HG03565 (cell line): ENCODE results near the gene MRPL36.
A peak's percentile ranks its signal among the peaks of the same experiment; 100 is the strongest.
"Not testable (repeated sequence)": the region's sequence is repeated elsewhere in the genome, so short reads cannot be mapped to it uniquely, and the experiment has no call there.

Source experiments
- ATAC-seq: cut with Tn5 transposase; IDR thresholded peaks from one replicate; pipeline ENCODE4 v1.9.1; 2021; ENCODE audit warnings: mild to moderate bottlenecking, moderate library complexity; ENCODE audit not compliant: unreplicated experiment

The MRPL36 gene

DNA sequence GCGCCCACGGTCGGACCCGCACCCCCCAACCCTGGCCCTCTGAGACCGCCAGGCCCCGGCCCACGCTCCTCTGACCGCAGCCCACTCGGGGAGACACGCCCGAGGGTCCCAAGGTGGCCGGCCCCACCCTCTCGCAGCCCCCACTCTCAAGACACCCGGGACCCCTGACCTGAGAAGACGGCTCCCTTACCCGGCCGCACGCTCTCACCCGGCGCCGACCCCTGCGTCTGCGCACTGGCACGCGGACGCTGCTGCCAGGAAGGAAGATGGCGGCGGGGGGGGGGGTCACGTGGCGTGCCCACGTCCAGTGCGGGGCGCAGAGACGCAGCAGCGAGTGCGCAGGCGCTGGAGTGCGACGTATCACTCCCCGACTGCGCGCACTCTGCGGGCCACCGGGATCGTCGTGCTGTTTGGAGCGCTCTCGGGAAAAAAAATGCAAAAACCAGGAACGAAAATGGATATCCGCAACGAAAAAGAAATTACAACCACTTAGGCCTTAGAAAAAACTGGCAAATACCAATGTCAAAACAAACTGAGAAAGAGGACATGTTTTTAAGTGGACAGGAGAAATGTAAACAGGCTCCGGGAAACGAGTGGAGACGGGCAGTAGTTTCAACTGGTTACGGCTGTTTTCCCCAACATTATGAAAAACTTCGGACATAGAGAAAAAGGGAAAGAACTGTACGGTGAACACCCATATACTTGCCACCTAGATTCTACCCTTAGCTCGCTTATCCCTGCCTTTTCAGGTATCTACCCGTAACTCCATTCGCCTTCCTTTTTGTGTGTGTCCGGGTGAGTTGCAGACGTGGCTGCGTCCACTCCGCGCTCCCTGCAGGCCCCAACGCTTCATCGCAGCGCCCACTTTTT, at the start of gene MRPL36:
TSS of gene MRPL36 (minus strand) at position 236 of the 870 bp plus-strand sequence. CDS start 902 bp downstream, outside the sequence.
- ATAC-seq = peak; percentile 45

DNA sequence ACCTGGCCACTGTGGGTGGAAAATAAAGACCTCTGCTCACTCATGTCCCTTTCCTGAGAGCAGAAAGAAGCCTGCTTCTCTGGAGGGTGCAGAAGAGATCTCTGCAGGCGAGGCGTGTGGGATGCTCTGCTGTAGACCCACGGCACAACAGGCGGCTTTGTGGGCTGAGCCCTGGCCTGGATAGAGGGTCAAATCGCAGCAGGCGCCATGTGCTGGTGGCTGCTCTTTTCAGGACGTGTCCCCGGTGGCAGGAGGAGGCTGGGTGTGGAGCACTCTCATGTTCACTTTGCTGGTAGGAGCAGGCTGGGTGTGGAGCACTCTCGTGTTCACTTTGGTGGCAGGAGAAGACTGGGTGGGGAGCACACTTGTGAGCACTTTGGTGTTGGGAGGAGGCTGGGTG, 48.0 kb upstream of the MRPL36 start:
- no peak for ATAC-seq

- ATAC-seq = no peak
These were observed 47.4 kb upstream of the MRPL36 start for GRCh38 chr5:1847056-1847455.

DNA sequence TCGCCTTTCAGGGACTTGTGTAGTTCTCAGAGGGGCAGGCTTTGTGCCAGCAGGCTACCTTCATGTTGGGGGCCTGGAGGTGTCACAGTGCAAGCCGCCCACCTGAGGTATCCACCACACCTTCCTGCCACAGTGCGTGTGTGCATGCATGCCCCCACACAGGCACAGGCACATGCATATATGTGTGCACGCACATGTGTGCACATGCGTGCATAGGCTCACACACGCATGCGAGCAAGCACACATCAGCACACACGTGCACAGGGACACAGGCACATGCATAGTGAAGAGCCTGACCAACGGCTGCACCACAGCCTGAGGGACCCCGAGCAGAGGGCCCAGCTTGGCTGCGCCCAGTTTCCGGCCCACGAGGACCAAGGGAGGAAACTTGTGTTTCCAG, 46.9 kb upstream of the MRPL36 start:
- no peak for ATAC-seq

DNA sequence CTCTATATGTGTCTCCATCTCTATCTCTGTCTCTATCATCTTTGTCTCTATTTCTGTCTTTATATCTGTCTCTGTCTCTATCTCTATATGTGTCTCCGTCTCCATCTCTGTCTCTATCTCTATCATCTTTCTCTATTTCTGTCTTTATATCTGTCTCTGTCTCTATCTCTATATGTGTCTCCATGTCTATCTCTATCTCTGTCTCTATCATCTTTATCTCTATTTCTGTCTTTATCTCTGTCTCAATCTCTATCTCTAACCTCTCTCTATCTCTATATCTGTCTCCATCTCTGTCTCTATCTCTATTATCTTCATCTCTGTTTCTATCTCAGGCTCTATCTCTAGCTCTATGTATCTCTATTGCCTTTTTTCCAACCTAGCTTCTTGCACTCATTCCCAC, 46.1 kb upstream of the MRPL36 start:
- no peak for ATAC-seq

GRCh38 chr5:1844708-1845436, 45.2 kb upstream of the MRPL36 start:
- ATAC-seq = no peak

- ATAC-seq = not testable (repeated sequence)
These were observed 44.1 kb upstream of the MRPL36 start for GRCh38 chr5:1843761-1844160.

DNA sequence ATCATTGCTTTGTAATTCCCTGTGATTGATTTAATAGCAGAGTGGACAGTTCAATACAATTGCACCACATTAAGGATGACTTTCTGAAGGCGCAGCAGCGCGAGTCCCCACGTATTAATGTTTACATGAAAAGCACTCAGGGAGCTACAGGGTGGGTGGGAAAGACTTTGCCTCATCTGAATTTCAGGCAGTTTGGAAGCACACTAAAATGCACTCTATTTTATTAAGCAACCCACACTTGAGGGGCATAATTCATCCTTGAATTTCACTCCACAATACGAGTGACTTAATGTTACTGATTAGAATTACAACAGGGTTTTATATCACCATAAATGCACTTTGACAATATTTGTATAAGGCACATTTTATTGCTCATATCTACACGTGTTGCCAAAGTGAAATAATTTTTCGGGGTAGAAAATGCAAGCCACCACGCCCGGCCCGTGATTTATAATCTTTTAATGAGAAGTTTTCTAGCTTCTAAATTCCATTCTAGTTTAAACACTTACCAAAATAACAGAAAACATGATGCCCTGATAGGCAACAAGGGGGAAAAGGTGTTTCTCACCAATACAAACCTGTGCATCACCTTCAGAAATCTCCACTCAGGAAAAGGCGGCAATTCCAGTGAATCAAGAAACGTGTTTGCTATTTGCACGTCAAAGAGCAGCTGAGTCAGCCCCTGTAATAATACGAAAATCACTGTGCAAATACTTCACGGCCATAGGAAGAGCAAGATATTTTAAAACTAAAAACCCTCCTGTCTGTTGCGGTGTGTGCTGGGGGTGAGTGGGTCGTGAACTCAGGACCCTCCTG, 42.6 kb upstream of the MRPL36 start:
- ATAC-seq = no peak

DNA sequence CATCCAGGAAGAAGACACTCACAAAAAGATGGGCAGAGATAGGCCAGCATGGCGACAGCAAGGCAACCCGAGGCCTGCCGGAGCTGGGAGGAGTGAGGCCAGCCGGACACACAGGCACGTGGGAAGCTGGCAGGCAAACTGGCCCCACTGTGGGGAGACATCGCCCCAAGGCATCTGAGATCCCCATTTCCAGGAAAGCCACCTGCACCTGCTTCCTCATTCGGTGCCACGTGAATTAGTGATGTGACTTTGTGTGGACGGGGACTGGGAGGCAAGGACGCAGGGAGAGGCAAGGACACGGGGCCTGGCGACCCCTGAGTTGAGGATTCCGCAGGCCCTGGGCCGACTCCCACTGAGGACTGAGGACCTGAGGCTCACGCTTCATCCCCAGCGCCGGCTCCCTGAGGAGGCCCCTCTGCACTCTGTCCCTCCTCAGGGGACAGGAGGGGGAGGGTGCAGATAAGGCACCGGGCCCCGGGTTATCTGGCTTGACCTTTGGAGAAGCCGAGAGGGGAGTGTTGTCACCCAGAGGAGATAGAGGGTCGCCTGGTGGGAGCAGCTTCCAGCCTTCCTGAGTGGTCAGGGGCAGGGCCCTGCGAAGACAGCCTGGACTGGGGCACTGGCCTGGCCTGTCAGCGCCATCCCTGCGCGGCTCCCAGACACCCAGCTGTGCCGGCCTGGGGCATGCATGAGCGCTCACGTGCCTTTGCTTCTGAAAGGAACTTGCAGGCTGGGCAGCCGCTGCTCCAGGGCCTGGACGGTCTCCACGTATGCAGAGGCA, 41.3 kb upstream of the MRPL36 start:
- no peak for ATAC-seq

- ATAC-seq = no peak
These were observed 40.5 kb upstream of the MRPL36 start for GRCh38 chr5:1840071-1840547.

DNA sequence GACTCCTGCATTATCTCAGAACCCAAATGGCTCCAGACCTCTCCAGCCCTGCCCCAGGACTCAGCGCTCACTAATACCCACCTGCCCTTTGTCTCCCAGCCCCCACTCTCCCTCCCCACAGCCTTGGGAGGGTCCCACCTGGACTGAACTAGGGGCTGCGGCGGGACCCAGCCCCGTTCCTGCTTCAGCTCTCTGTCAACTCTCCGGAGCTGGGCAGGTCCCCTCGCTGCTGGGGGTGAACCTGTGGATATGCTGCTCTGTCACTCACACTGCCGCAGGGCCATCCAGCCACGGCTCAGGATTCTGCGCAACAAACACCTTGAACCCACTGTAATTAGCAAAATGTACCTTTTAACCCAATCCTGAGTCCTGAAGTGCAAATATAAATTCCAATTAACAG, 38.4 kb upstream of the MRPL36 start:
- ATAC-seq = no peak

DNA sequence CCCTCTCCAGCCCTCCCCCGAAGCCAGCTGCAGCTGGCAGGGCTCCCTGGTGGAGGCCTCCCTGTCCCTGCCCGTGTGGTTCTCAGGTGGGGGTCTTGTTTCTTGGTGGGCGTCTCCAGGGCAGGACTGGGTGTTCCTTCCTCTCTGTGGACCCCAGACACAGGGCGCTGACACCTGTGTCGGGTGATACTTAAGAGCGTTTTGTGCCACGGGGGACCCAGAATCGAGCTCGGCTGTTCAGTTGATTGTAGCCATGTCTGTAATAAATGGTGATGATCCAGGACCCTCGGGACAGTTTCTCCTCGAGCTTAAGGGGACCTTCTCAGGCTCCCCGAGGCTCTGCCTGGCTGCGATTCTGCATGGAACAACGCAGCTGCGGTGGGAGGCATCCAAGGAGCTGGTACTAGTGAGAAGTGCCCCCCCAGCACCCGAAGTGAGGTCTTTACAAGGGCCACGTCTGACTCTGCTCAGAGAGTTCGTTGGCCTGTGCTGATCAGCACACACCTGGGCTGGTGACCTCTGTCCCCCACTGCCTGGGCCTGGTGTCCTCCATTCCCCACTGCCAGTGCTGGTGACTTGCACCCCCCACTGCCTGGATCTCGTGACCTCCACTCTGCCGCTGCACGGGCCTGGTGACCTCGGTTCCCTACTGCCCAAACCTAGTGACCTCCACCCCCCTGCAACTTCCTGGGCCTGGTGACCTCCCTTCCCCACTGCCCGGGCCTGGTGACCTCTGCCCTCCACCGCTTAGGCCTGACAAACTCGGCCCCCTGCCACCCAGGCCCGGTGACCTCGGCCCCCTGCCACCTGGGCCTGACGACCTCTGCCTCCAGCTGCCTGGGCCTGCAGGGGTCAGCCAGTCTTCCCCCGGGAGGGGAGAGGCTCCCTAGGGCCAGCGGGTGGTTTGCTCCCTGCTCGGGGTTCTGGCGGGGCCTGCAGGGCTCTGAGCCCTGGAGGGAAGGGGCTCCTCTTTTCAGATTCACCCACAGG, 37.5 kb upstream of the MRPL36 start:
- no peak for ATAC-seq

DNA sequence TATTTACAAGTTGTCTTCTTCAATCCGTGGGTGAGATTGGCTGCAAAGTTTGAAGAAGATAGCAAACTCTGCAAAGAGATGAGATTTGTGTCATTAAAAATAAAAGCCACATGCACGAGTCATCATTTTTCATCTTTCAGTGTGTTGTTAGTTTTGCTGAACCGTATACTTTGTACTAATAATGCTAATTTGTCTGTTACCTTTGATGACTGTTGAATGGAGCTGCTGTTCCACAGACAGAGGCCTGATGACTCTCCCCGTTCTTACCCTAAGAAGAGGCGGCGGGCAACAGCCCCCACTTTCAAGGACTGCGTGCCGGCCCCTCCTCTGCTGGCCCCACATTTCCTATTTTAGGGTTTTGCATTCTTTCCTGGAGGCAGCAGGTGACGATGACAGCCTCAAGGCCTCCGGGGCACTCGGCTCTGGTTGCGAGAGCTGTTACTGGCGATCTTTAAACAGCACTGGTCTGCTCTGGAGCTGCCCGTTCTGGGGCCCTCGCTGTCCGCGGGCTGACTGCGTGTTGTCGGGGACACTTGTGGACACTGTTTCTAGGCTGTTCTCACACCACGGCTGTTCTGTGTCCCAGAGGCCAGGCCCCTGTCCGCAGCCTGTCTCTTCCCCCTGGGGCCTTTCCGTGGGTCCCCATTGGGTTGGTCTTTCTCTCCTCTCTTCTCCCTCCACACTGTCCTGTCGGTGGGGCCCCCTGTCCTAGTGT, 36.7 kb upstream of the MRPL36 start:
- no peak for ATAC-seq

- ATAC-seq = no peak
These were observed 35.8 kb upstream of the MRPL36 start for GRCh38 chr5:1835431-1835830.

DNA sequence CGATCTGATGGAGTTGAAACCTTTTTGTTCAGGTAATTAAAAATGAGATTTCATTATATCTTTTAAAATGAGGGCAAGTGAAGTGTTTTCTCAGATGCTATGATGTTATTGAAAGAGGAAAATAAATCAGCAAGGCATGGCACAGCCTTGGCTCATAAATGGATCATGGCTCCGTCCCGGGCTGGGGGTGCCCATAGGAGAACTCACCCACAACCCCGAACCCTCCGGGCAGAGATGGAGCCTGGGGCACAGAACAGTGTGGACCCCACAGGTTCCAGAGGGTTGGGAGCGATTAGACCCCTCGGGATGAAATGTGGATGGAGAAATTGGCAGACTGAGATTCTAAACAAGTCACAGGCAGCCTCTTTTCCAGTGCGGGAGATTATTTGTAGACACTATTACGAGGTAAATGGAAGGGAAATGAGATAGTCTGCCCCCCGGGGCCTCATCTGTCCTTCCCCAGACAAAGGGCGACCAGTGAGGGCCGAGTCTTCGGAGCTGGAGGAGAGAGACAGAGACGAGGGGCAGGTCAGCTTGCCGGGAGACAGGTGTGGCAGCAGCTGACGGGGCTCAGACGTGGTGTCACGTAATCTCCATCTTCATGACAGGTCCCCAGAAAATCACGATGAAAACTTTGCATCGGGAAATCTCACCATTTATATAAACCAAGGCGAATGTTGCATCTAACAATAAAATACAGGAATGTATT, 35.2 kb upstream of the MRPL36 start:
- no peak for ATAC-seq

- ATAC-seq = no peak
These were observed 34.5 kb upstream of the MRPL36 start for GRCh38 chr5:1834022-1834551.

DNA sequence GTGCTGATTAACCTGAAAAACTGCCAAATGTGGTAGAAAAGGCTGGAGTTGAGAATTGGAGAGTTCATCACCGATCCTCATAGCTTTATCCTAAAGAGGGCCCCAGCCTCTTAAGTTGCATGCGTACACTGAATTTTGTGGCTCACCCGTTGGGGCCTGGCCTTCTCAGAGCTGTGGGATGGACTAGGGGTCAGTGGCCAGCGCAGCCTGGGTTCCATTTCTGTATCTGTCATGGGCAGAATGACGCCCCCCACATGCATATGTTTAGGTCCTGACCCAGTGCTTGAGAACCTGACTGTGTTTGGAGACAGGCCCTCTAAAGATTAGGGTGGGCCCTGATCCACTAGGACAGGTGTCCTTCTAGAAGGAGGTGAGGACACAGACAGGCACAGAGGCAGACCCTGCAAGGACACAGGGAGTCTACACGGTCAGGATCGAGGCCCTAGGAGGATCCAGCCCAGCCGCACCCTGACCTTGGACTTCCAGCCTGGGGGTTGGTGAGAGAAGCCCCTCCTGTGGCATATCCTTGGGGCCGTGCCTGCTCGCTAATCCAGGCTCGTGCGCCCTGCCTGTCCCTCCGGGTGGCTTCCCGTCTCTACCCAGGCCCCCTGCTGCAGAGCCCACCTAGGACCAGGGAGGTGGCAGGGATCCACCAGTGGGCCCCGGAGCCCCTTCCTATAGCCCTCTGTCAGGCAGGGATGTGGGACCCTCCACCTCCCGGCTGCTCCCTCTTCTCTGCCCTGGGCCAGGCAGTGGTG, 33.8 kb upstream of the MRPL36 start:
- ATAC-seq = no peak
